SHP77 (cell line): Measurements from ENCODE around the gene CHCHD6.

ENCODE experiments used
- DNase-seq, 2 experiments: peaks; one replicate each; lab custom pipeline; 2025; lab: John Stamatoyannopoulos, UW

CHCHD6 gene

DNA sequence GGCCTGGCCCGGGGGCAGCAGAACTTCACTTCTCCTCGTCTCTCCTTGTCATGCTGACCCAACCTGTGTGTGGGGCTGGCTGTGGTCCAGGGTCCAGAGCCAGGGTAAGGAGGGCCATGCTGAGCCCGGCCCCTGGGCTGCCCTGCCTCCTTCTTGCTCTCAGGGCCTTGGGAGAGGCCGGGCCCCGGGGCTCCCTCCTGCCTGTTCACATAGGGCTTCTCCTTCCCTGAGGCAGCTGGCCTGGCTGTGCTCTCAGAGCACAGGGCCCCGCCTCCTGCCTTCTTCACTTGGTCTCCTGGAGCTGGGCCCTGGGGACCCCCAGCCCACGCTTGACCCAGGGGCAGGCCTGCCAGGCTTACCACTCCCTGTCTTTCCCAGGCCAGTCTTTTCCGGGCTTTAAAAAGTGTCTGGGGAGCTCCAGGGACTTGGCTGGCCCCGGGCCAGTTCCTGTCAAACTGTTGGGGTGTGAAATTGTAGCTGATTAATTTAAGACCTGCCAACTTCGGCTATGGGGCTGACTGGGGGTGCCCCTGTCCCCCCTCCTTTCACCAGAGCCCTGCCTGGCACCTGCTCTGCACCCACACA lies 290.7 kb downstream of the CHCHD6 start:
- no peak for DNase-seq

DNA sequence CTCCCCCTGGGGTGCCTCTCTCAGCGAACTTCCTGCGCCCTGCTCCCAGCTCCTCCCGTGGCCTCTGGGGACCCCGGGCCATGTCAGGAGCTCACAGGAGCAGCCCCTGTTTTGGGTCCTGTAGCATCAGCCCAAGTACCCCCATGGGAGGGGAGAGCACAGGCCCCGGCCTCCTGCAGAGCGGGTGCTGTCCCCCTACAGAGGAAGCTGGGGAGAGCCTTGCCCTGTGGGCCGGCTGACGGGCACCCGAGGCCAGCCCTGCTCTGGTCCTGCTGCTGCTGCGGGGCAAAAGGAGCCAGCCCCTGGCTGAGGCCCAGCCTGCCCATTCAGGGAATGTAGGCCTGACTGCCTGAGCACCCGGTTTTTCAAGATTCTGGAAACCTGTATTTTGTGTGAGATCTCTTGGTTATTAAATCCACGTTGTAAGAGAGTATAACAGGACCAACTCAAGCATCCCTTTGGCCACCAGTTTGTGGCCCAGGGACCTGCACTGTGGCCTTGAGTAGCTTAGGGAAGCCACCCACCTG lies 291.3 kb downstream of the CHCHD6 start:
- DNase-seq, result no peak

DNA sequence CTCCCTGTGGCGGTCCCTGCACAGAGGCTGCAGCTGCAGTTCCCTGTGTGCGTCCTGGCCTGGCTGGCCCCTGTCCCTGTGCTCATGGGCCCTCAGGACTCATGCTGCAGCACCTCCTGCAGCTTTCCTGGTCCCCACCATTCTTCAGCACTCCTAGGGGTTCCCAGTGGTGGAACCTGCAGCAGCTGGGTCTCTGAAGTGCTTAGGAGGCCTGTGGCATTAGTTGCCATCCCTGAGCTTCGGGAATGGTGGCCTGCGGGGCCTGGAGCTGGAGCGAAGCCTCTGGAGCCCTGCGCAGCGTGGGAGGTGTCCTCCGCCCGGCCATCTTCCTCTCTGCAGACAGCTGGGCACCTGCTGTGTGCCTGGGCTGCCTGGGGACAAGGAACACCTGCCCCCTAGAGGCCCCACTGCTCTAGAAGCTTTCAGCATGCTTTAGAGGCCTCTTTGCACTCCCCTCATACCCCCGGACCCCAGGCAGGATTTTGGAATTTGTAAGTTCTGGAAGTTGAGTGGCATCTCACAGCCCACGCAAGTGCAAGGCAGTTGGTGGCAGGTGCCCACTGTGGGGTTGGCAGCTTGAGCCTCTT lies 292.0 kb downstream of the CHCHD6 start:
- DNase-seq, result peak in 1 of 2 experiments; percentile 11

DNA sequence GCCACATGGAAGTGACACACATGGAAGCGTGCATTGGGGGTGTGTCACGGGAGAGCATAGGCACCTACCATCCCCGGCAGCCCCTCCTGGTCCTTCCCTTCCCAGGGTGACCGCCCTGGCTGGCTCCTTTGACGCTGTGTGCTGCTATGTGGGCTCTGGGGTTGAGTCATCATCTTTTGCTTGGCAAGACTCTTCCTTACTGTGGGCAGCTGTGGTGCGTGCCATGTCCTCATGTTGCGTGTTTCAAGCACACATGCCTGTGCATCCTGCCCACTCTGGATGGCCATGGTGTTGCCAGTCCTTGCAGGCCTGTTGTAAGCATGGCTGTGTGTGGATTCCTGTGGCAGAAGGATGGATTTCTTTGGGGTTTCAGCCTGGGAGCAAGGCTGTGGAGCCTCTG lies 292.9 kb downstream of the CHCHD6 start:
- no peak for DNase-seq

DNA sequence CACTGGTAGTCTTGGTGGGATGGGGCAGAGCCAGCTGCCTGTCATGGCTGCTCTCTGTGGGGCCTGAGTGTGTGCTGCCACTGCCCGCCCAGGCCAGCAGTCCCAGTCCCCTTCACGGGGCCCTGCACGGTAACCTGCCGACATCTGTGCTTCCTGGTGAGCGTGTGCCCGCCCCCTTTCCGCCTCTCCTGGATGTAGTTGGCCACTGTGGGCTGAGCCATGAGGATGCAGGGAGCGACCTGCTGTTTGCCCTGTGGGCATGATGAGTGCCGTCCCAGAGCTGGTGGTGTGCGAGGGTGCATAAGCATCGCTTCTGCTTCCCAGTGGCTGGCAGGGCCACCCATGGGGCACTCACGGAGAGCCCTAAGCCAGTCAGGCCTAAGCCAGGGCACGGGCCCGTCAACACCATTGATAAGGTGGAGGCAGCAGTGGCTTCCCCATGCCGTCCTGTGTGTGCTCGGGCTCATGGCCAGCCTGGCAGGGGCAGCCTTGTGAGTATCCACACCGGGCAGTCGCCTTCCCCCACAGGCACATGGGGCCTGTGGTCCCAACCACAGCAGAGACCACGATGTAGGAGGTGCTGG lies 293.5 kb downstream of the CHCHD6 start:
- no peak for DNase-seq

DNA sequence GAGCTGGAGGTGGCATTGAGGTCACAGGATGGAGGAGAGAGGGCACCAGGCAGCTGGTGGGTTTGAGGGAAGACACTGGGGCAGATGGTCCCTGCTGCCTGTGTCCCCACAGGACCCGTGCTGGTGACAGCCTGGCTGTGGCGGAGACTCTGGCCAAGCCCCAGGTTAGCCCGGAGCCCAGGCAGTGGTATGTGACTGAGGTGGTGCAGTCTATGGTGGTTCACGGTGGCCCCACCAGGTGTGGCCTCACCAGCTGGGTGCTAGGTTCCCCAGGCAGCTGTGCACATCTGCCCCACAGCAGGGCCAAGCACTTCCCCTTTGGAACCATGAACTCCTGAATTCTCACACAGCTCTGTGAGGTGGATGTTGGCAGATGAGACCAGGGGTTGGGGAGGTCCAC lies 294.3 kb downstream of the CHCHD6 start:
- DNase-seq, result no peak

DNA sequence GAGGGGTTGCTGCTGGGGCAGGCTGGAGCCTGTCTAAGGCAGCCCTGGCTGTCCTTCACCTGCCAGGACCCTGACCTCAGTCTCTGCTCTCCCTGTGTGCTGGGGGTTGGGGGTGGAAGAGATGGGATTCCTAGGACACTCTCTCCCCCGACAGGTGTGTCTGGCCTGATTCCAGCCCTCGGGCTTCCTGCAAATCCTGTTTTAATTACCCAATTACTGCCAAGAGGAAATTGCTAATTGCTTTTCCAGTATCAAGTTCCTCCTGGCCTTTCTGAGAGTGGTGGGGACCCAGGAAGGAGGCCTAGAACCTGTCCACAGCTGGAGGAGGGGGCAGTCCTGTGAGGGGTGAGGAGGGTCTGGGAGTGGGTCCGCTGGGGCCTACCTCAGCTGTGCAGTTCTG lies 294.7 kb downstream of the CHCHD6 start:
- no peak for DNase-seq

DNA sequence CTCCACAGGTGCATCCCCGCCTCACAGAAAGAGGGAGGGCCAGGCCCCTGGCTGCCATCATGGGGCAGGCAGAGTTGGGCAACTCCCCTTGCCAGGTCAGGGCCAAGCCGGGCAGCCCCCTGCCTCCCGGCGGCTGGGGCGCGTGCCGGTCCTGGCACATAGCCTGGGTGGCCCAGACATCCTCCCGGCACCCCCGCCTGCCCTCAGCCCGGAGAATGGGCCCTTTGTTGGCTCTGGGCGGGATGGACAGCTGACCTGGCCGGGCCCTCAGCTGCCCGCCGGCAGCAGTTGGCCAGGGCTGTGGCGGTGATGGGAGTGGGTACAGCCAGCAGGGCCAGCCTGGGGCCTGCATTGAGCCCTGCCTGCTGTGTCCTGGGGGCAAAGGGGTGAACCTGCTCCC lies 295.3 kb downstream of the CHCHD6 start:
- no peak for DNase-seq

DNA sequence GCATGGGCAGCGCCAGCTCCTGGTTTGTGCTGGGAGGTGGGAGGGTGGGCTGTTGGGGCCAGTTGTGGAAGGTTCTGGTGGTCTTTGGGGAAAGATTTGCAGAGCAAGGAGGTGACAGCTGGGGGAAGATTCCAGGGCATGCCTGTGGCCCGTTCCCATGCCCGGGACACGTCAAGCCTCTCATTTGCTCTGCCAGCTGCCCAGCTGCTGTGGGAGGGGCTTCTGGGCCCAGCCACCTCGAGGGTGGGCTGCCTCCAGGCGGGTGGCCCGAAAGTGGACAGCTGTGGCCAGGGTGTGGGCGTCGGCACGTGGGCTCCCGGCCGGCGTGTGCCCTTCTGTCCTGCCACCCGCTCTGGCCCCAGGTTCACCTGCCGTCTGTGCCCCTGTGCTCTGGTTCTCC lies 296.1 kb downstream of the CHCHD6 start:
- DNase-seq, result no peak

DNA sequence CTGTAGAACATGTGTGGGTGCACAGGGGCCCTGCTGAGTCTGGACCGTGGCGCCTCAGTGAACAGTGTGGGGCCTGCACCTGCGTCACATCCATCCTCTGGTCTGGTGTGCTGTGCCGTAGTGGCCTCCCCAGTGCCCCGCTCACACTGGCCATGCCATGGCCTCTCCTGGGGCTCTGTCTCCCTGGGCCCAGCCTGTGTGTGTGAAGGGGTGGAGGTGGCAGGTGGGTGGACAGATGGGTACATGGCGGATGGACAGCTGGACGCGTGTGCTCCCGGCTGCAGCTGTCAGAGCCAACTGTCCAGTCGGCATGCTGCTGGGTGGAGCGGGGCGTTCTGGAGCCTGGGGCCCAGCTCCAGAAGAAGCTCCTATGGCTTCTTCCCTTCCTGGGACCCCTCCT lies 296.7 kb downstream of the CHCHD6 start:
- DNase-seq, result no peak

DNA sequence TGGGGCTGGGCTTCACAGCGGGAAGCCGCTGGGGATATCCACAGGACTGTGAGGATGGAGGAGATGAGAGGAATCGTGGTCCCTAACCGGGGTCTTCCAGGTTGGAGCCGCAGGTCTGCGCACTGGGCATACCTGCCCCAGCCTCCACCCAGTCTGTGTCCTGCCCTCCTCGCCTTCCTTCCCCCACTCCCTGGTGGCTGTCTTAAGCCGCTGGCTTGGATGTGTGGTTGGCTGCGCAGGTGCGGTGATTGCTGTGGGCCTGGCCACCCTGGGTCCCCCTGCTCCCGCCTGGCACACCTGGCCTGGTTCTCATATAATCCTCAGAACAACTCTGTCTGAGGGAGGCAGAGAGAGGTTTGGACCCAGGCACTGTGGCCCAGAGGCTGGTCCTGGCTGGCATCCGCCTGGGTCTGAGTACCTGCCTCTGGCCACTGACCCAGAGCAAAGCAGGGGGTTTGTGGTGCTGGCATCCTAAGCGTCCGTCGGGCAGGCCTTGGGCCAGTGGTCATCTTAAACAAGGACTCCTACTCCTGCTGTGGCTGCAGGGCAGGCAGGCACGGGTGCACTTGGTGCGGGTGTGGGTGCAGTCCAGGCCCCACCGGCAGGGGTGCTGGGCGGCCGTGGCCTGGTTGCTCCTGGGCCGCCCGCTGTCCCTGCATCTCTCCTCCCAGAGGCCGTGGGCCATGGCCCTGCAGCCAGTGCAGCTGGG lies 297.6 kb downstream of the CHCHD6 start:
- DNase-seq, result no peak

DNA sequence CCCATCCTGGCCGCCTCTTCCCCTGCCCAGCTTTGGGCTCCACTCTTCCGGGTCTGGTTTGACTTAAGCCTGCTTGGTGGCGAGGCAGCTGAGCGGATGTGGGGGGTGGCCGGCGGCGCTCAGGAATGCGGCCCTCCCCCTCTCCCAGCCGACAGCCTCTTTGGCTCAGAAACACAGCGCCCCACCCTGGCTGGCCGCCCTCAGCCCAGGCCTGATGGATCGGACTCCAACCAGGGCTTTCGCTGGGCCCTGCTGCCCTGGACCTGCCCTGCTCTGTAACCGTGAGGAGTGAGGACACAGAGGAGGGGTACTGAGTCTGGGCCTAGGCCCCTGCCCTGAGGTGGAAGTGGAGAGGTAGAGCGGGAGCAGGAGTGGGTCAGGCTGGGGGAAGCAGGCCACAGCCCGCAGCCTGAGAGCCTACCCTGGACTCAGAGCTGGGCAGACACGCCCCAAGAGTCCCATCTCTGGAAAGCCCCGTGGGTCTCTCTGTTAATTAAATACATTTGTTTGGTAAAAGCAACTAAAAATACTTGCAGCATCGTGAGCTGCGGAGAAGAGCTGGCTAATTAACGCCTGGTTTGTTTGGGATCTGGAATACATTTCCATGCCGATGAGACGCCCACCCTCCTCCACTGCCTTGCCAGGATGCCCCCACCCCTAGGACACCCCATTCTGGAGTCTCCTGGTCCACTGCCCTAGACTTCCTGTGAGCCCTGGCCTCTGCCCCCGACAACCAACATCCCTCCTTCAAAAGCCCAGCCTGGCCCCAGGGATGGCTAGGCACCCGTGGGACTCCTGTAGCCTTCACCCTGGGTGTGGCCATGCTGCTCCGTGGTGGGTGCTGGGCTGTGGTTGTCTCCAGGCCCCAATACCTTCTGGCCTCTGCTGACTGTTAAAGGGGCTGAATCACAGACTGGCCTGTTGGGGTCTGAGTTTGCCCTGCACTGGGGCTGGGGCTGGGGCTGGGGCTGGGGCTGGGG lies 298.4 kb downstream of the CHCHD6 start:
- DNase-seq, result no peak

DNA sequence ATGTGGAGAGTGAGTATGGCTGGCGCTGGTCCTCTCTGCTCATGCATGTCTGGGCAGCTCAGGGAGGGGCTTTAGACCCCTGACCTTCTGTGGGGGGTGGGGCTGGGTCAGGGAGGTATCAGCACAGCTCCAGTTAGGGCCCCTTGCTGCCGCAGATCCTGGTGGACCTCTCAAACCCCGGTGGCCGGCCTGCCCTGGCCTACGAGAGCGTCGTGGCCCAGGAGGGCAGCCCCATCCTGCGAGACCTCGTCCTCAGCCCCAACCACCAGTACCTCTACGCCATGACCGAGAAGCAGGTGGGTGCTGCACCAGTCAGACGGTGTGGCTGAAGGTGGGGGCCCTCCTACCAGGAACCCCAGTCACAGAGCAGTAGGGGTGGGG lies 299.1 kb downstream of the CHCHD6 start:
- no peak for DNase-seq

DNA sequence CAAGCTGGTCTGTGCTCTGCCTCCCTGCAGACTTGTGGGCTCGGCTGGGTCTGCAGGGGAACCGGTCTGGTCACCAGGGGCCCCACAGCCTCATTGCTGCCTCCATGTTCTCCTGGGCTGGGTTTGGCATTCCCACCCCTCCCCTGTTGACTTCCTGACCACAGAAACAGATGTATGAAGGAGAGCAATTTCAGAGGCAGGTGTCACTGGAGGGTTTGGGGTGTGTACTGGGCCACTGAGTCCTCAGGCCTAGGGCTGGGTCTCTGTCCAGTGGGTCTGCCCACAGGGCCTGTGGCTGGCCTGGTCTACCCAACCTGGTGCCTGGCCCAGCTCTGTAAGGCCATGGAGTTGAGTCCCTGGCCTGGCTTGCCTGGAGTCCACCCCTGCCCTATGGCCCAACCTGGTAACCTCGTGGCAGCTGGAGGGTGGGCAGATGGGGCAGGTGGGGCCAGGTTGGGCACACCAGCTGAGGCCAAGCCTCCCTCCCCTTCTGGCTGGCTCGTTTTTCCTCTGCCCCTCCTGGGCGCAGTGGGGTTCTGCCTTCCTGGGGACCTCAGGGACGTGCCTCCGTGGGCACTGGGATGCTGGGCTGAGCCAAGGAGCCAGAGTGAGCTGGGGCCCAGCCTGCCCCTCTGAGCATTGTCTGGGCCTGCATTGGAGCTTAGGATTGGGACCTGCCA lies 299.7 kb downstream of the CHCHD6 start:
- DNase-seq, result no peak

DNA sequence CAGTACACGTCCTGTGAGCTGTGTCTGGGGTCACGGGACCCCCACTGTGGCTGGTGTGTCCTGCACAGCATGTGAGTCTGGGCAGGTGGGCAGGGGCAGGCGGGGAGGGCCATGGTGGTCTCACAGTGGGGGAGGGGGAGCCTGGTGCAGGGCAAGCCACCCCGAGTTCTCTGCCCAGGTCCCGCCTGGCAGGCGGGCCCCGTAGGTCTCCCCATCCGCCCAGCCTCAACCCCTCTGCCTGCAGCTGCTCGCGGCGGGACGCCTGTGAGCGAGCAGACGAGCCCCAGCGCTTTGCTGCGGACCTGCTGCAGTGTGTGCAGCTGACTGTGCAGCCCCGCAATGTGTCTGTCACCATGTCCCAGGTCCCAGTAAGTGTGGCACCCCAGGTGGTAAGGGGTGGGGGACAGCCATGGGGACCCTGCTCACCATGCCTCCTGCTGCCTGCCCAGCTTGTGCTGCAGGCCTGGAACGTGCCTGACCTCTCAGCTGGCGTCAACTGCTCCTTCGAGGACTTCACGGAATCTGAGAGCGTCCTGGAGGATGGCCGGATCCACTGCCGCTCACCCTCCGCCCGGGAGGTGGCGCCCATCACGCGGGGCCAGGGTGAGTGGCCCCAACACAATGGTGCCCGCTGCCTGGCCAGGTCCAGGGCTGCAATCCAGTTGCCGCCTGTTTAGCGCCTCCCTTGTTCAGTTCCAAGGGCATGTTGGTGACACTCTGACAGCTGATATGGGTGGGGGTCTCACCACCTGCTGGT lies 300.8 kb downstream of the CHCHD6 start:
- DNase-seq, result no peak

DNA sequence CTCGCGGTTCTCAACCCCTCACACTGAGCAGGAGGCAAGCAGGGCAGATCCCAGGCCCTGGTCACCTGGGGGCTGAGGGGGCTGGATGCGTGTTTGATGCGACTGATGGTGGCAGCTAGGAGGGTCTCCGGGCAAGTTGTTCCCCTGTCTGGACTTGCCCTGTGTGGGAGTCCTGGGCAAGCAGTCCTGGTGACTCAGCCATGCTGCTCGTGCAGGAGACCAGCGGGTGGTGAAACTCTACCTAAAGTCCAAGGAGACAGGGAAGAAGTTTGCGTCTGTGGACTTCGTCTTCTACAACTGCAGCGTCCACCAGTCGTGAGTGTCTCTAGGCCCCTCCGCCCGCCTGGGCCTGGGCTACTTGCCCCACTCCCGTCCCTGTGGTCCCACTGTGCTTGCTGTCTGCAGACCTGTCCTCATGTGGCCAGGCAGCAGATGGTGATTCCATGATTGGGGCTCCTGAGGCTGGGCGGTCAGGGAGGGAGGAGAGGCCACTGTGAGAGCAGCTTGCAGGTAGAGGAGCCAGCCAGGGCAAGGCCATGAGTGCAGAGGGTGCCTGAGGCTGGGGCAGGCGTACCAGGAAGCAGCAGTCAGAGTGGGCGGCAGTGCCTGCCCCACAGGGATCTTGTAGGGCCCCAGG lies 301.9 kb downstream of the CHCHD6 start:
- no peak for DNase-seq

DNA sequence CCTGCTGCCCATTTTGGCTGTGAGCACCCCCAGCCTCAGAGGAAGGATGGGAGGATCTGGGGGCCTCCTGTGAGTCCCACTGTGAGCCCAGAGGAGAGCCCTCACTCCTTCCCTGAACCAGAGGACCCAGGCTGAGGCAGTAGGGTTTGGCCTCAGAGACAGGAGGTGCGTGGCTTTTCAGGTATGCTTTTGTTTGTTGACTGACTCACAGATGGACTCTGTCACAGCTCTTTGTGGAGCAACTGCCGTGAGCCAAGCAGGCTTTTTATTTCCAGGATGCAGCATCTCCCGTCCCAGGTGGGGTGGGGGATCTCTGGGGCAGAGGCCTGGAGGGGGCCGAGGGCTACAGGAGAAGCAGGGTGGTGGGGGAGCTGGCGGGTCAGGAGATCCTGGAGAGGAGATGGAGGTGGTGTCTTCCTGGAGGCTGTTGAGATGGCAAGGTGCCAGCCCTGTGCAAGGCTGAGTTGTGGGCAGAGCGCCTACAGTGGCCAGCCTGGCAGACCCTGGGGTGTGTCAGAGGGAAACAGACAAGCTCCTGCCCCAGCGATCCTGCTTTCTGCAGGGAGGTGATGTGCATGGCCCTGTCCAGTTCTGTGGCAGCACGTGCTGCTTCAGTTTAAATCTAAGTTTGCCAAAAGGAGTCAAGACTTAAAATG lies 302.9 kb downstream of the CHCHD6 start:
- DNase-seq, result no peak

DNA sequence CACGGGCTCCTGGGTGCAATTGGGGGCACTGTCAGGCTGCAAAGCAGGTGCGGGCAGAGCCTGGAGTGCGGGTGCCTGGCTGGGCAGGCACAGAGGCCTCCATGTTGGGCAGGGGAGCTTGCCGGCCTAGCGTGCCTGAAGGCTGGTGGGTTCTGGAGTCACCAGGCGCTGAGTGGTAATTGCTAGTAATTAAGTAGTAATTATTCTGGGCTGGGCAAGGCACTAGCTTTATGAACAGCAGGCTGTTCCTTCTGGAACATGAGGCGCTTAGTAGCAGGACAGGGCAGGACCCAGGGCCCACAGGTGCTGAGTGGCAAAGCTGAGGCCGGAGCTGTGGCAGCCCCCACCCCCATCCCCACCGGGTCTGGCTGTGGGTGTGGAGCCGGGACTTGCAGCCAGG lies 304.2 kb downstream of the CHCHD6 start:
- DNase-seq, result no peak

DNA sequence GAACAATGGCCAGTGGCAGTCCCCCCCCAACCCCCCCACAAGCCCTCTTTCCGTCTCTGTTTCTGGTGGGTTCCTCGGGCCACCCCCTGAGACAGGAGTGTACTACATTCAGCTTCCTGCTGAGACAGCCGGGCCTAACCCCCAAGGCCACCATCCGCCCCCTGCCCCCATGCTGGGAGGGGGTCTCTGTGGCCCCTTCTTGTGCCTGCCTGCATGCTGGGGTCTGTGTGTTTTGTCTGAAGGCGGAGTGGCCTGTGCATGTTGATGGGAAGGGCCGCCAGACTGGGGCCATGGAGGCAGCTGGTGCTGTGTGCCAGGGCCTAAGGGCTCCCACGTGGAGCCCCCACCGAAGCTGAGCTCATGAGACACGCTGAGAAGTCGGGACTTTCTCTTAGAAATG lies 305.5 kb downstream of the CHCHD6 start:
- no peak for DNase-seq
